Measurements from ENCODE around the gene SLC24A1. TPM values are rescaled to one million over a fixed set of nuclear protein-coding genes. Genes with fewer than 3 reads are reported as not detected.

The SLC24A1 gene
- total RNA-seq, 1 donor from 2014 or later: 2.3 TPM

DNA sequence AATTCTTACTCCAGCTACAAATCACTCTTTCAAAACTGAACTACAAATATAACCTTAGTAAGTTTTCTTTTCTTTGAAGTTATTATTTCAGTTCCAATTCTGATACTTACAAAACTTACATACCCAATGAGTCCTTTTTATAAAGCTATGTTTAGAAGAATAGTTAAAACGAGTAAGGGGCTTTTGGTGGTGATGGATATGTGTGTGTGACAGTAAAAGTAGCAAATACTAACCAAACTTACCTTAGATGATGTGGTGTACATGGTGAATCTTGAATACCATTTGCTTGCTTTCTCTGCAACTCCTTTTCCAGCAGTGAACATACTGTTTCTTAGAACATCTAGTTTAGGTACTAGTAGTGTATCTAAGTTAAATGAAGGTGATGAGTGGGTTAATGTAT lies 68.4 kb downstream of the SLC24A1 start:
- intact Hi-C loops (cut with DNase I): no loop called here
- no peak for DNase-seq (ENCODE audit: missing footprints)
- ATAC-seq: no peak

DNA sequence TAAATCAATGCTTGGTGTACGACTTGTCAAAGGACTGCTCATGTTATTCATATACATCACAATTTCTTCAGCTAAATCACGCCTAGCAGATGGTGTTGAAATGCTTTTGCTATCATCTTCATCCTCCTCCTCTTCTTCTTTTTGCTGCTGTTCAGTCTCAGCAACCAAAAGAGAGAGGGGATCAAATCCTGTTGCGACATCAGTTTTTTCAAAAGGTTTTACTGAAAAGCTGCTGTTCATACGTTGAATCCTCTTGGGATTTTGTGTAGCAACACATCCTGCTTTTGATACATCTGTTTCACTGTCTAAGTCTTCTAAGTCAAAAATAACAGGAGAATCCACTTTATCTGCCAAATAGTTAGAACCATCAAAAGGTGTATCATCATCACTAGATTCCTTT lies 69.0 kb downstream of the SLC24A1 start:
- intact Hi-C loops (cut with DNase I): no loop called here
- ATAC-seq (no peak), DNase-seq (ENCODE audit: missing footprints) (no peak)

DNA sequence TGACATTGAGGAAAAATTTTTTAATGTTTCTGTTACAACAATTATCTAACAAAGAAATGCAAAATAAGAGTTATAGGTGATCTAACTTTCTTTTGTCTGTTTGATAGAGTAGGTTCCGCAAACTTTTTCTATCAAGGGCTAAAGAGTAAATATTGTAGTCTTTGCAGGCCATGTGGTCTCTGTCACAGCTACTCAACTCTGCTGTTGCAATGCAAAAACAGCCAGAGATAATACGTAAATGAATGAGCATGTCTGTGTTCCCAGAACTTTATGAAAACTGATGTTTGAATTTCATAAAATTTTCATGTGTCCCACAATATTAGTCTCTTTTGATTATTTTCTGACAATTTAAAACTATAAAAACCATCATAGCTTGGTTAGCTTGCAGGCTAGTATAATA lies 73.3 kb downstream of the SLC24A1 start:
- no peak for ATAC-seq
- intact Hi-C loops (cut with DNase I): no loop called here
- no peak for DNase-seq (ENCODE audit: missing footprints)

Other genes with a start within 250 kb of the SLC24A1 start
- gene IGDCC3, start 243.9 kb upstream of the SLC24A1 start, total RNA-seq: 0.43 TPM
- gene IGDCC4, start 199.0 kb upstream of the SLC24A1 start, total RNA-seq: 3.7 TPM
- 35.6 TPM for gene DPP8, start 104.2 kb upstream of the SLC24A1 start, total RNA-seq
- 10.5 TPM for gene HACD3, start 91.5 kb upstream of the SLC24A1 start, total RNA-seq
- 9.7 TPM for gene INTS14, start 10.8 kb upstream of the SLC24A1 start, total RNA-seq
- 12.7 TPM for gene DENND4A, start 170.4 kb downstream of the SLC24A1 start, total RNA-seq
- gene RAB11A, start 247.6 kb downstream of the SLC24A1 start, total RNA-seq: 161 TPM